ENCODE measurements around the gene ABCA4.

- TF ChIP-seq ZFP30 (CRISPR knock-in tag; IDR thresholded peaks at IDR 0.05): no peak
- no peak for TF ChIP-seq PATZ1 (CRISPR knock-in tag; IDR thresholded peaks at IDR 0.05; ENCODE audit: borderline replicate concordance)
- no peak for TF ChIP-seq ARNTL (CRISPR knock-in tag; IDR thresholded peaks at IDR 0.05; ENCODE audit: borderline replicate concordance, low read depth)
- no peak for TF ChIP-seq TCF4 (CRISPR knock-in tag; IDR thresholded peaks at IDR 0.05; ENCODE audit: borderline replicate concordance)
- TF ChIP-seq ZFP3 (CRISPR knock-in tag; IDR thresholded peaks at IDR 0.05): no peak
- TF ChIP-seq GLIS3 (CRISPR knock-in tag; IDR thresholded peaks at IDR 0.05): no peak
Observed at GRCh38 chr1:94165843-94166242, 44.9 kb upstream of the ABCA4 start.

All from SK-N-SH treated with all-trans-retinoic acid at 6 μM for 48 hours (cell line).